ENCODE measurements around the gene CXCL1.

GRCh38 chr4:73901031-73901430 lies 31.8 kb downstream of the CXCL1 start:
- TF ChIP-seq POLR2A (IDR thresholded peaks at IDR 0.05), result no peak
- no peak for TF ChIP-seq EP300 (IDR thresholded peaks at IDR 0.05)
- no peak for TF ChIP-seq CTCF (IDR thresholded peaks at IDR 0.05)
- no peak for TF ChIP-seq POLR2AphosphoS5 (IDR thresholded peaks at IDR 0.05)

All from sigmoid colon (tissue), 4 donors.